ENCODE results near the gene SPACA9.

The SPACA9 gene

DNA sequence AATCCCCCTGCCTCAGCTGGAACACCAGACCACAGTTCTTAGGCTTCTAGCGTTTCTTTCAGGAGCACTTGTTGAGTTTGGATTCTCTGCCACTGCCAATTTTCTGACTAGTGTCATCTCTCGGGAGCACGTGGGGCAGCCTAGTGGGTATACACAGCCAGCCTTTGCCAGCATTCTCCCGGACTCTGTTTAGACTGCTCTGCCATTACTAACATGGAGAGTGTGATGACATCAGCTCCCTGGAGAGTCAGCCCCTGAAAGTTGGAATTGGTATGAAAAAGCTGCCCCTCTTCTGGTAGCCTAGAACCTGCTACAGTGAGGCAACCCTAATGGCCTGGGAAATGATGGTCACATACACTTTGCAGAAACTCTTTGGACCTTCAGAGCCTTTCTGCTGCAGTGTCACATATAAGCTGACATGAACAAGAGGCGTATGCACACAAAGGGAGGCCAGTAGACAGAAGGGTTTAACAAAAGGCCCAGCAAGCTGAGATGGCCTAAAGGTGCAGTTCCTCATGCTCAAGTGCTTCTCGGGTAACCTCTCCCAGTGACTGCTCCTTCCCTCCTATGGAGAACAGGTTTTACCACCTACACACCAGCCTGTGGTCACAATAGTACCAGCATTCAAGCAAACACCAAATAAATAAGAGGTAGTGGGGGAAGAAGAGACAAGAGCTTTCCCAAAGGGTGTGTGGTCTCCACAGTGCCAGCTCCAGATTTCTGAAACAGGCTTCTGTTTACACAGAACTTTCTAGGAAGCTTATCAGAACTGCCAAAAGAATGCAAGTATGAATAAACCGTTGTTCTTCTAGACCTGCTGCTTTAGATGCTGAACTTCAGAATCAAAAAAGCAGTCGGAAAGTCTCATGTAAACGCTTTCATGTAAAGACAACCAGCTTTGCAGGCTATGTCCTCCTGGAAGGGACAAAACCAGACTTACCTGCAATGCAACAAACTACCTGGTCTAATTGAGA is 16.5 kb downstream of the SPACA9 start:
- DNase-seq: no peak

DNA sequence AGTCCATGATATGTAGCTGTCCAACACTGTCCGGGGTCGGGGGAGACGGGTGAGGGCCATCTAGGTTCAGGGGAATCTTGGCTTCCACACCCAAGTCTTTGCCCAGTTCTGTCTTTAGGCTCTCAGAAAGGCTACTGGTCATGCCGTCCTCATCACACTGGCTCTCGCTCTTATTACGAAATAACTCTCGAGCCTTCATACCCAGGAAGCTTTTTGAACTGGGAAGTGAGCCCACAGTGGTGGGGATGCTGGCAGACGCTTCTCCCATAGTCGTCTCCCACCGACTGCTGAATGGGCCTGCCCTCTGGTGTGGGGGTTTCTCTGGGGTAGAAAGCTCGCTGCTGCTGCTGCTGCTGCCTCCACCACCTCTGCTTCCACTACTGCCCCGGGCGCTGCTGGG is 17.6 kb downstream of the SPACA9 start:
- DNase-seq: no peak

DNA sequence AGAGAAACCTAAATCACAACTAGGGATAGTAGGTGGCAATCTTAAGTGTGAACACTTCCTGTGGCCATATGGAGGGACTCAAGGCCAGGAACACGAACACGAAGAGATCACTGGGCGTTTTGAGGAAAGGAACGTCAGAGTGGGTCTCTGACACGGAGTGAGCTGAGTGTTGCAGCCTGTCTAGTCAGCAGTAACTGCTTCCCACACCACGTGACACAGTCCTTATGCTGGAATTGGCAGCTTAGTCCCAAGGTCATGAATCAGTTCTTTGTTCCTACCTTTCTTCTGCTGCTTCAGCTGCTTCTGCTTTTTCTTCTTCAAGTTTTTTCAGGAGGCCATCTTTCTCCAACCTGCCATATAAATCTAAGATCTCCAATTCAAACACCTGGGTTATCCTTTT is 18.2 kb downstream of the SPACA9 start:
- DNase-seq: no peak

DNA sequence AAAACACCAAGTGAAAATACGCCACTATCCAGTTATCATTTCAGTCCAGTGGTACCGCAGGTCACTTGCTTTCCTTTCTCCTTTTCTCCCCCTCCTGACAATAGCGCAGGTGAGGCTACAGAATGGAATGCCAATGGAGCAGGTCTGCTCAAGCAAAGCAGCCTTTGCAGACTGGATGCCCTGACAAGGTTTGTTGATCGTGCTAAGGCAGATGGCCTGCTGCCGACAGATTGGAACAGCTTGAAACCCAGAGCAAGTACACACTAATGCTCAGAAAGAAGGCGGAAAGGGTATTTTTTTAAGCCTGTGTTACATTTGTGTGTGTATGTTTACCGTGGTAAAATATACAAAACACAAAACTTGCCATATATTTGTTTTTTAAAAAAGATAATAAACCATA is 19.4 kb downstream of the SPACA9 start:
- DNase-seq: no peak

DNA sequence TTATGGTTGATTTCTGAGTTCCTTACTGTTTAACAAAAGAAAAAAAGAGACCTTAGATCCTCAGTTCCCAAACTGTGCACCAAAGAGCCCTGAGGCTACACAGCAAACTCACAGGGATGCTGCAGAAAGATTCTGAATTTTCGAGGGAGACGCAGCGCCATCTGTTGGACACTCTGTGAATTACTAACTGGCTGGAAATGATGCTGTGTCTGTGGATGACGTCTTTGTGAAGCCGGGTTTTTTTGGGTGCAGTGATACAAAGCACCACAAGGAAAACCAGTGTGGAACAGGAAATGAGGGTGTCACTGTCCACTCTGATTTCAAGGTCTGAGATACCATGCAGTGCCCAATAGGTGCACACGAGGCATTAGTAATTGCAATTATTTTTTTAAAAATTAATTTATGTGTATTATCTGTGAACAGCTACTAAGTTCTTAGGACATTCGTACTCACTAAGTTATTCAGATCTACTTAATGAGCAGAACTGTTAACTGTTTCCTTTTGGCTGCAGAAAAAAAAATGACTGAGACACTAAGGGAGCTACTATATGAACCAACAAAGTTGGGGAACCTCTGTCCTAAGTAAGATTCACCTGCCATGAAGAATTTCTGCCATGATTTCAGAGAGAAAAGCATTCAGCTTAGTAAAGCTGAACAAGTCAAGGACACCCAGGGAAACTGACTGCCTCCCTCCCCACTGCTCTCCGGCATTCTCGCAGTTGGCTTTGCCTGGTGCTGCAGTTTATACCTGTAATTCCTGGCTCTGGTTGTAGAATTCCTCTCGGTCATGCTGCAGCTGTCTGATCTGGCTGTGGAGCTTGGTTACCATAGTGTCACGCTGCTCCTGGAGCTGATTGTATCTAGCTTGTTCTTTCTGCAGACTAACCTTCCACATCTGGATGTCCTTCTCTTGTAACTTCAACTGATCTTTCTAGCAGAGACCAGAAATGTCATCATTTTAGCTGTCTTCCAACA is 23.4 kb downstream of the SPACA9 start:
- DNase-seq: peak; percentile 84

DNA sequence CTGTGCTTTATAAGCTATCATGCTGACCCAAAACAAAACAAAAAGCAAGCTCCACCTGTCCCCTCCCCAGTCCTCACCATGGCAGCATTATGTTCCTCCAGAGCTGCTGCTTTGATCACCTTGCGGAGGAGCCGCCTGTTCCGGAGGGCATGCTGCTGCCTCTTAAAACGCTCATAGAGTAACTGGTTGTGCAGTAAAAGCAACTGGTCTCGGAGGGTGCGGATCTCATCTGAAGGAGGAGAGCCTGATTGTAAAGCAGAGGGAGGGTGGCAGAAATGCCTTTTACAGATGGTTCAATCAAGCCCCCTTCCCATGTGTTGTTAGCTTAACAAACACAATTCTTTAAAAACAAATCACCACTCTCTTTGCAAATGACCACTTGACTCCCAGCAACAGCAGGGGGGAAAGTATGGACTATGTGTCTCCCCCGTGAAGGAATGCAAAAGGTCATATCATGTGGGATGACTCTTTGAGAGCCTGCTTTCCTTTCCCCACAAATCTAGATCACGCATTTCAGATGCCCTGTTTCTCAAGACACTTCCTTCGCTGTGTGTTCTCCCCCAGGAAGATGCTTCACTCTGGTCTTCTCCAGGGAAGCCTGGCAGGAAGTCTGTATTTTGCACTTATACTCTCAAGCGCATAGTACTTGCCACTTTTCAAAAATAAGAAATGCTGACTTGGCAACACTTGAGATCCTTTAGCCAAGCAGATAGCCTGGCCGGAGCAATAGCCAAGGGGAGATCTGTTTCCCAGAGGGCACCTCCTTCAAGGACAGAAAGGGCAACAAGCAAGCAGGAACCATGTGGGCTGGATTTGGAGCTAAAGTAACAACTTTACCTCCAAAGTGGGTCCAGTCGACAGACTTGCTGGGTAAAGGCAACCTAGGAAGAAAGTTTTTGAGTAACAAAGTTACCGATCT is 25.1 kb downstream of the SPACA9 start:
- DNase-seq: no peak

DNA sequence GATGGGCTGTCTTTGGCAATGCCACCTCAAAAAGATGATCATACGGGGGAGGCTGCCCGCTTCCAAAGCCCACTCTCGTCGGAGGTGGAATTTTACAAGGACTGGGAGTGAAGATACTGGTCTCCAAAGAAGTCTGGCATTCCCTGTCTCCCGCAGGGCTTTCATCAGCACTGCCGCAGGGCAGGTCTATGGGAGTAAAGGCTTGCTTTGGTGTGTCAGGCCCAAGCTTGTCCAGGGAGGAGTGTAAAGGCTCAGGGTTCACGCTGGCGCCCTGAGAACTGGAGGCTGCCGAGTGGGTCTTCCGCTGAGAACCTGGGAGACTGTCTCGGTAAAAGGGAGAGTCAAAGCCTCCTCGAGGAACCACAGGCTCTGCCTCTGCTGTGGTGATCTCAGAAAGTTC is 27.0 kb downstream of the SPACA9 start:
- DNase-seq: no peak

DNA sequence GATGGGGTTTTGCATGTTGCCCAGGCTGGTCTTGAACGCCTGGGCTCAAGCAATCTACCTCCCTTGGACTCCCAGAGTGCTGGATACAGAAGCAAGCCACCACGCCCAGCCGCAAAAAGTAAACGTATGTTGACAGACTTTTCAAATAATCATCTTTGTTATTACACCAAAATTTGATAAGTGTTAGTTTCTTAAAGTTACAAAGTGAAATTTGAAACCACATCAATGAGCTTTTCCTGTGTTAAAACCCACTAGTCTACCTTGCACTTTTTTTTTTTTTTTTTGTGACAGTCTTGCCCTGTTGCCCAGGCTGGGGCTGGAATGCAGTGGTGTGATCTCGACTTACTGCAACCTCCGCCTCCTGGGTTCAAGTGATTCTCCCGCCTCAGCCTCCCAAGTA is 29.9 kb downstream of the SPACA9 start:
- DNase-seq: no peak

DNA sequence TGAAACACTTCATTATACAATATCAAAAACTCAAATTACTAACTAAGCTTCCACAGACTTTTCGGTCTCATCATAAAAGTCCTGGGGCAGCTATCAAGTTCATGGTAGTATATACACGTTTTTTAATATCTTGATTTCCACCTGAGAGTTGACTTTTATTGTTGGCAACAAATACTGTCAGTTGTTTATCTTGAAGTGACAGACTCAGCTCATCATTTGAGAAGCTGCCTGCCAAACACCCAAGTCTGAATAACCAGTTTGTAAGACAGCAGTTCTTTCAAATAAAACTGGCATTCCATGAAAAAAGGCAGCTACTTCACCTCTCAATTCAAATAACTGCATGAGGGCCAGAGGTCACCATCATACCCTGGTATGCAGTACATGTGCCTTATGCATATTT is 30.6 kb downstream of the SPACA9 start:
- no peak for DNase-seq

DNA sequence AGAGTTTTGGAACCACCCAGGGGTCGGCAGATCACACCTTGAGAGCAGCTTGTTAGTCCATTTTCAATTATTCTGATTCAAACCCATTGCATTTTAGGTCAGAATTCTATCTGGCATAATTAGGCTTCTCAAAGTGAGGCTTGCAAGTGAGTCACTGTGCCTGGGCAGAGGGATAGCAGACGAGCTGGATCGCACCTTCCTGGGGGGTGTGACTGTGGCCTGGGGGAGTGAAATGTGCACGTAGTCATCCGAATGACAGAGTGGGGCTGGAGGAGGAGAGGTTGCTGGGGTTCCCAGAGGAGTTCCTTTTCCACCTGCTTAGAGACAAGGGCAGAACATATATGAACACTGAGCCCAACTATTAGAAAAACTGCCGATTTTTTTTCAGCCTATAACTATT is 31.7 kb downstream of the SPACA9 start:
- DNase-seq: no peak

DNA sequence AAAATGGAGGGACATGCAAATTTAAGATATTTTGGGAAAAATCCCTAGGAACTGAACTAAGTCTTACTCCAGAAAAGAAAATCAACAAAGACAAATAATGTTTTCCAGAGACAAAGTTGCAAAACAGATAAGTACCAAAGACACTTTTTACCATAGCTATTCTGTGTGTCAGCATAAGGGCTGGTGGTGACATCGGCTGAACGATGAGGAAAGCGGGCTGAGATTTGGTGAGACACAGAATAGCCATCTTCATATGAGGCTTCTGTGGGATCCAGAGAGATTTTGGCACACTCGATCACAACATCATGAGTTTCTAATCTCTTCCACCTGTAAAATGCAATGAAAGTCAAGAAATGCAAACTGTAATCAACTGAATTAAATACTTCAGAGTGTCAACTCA is 33.4 kb downstream of the SPACA9 start:
- no peak for DNase-seq

DNA sequence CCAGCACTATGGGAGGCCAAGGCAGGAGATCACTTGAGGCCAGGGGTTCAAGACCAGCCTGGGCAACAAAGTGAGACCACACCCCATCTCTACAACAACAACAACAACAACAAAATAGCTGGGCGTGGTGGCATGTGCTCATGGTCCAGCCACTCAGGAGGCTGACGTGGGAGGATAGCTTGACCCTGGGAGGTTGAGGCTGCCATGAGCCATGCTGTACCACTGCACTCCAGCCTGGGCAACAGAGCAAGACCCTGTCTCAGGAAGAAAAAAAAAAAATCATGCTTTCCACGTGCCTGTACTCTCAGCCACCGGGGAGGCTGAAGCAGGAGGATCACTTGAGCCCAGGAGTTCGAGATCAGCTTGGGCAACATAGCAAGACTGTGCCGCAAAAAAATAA is 36.2 kb downstream of the SPACA9 start:
- DNase-seq: no peak

DNA sequence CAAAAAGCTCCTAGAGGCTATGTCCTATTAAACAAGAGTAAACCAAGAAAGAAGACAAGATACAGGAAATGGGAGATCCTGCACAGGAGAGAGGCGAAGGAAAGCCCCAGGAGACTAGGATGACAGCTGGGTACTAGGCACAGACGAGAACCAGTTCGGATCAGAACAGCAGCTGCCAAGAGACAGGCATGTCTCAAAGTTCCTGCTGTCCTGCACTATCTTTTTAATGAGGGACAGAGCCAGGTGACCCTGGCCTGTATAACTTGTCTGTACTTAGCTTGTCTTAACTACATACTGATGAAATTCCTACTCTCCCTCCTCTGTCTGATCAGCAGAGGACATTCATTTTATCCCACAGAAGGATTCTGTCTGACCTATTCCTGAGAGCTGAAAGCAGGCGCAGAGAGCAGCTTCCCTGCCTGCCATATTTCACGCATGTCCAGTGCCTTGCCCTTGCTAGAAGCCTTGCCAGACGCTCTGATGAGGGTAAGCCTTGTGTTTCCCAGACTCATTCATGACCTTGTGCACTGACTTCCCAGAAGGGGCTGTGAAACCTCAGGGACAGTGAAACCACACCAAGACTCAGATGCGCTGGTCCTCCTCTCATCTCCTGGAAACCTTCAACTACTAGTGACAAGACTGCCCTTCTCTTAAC is 41.0 kb downstream of the SPACA9 start:
- DNase-seq: no peak

DNA sequence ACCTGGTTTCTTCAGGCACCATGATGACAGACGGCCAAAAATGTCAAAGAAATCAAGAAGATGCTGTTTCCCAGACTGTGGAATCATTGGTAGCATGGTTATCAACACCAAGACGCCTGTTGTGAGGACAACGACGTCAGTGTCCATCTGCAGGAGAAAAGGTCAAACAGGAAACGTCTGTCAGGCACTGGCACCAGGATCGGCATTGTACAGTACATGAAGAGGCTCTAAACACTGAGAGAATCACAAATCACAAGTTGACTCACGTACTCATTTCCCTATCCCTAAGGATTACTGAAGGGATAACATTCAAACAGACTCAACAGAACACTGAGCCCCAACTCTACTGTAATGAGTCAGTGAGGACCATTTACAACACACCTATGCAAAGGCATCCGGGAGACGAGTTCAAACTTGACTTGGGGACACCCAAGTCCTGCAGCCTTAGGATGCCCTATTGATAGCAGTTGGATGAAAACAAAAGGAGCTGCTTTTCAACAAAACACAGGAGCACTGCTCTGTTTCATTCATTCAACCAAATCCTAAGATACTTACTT is 44.7 kb downstream of the SPACA9 start:
- no peak for DNase-seq

DNA sequence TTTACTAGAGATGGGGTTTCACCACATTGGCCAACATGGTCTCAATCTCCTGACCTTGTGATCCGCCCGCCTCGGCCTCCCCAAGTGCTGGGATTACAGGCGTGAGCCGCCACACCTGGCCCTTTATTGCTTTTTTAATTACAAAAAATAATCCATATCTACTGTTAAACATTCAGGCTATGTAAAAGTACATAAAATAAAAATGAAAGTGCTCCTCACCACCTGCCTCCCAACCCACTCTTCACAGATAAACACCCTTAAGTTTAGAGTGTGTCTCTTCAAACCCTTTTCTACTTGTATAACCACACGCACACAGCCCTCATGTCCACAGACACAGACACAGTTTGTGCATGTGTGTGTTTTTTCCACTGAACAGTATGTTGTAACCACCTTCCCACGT is 49.0 kb downstream of the SPACA9 start:
- no peak for DNase-seq

DNA sequence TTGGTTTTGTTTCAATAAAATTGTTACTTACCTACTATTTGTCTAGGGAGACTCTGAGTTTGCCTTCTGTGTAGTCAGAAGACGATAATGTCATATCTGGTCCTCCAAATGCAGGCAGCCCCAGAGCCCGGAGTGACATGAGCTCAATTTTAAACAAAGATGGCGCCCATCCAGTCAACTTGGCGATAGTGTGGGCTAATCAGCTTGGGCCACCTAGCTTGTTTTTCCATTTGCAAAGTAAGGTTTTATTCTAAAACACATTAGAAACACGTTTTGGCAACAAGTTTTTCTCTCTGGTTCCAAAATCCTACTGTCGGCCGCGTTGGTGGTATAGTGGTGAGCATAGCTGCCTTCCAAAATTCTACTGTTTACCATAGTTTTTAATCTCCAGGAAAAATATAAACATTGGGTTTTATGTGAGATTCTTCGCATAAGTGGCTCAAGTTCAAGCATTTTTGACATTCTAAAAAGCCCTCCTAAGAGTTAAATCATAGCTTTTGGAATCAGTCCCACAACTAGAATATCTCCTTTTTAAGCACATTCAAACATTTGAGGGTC is 52.6 kb downstream of the SPACA9 start:
- no peak for DNase-seq

DNA sequence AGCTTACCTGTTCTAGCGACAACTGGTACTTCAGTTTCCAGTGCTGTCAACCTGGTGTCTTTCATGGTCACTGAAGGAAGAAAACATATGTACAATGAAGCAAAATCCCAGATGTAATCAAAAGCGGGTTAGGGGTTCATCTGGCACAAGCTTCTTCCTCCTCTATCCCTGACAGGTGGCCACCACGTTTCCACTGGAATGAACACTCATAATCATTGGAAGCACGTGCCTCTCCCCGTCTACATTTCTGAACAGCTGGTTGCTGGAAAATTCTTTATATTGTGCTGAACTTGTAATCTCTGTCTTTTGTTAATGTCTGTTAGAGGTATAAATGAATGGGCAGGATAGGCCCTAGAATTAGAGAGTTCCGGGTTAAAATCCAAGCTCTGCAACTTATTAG is 56.3 kb downstream of the SPACA9 start:
- no peak for DNase-seq

DNA sequence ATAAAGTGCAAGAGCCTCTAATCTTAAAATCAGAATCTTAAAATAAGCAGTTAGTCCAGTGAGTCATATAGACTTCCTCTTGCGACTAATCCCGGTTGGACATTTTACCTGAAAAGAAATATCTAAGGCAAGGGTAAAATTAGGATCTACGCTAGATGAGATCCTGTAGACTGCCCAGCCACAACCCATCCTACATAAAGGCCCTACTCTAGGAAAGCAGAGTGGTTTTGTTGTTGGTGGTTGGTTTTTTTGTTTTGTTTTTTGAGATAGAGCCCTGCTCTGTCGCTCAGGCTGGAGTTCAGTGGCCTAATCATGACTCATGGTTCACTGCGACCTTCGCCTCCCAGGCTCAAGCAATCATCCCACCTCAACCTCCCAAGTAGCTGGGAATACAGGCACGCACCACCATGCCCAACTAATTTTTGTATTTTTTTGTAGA is 58.8 kb downstream of the SPACA9 start:
- DNase-seq: no peak

DNA sequence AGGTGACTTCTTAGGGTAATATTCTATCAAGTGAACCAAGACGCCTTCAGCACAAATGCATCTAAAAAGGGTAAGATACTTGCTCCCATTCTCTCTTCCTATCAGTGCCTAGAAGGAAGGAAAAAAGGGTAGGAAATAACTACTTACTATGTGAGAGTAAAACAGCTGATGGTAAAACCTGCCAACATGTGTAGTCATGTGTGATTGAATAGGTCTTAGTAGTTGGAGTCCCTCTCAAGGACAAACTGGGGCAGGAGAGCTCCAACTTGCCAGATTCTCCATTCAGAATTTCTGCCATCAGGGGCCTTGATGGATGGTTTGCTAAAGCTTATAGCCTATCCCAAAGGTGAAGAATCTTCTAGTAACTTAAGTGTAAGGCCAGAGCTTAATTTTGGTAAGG is 60.5 kb downstream of the SPACA9 start:
- DNase-seq: no peak
